ENCODE data around the gene HES1.

DNA sequence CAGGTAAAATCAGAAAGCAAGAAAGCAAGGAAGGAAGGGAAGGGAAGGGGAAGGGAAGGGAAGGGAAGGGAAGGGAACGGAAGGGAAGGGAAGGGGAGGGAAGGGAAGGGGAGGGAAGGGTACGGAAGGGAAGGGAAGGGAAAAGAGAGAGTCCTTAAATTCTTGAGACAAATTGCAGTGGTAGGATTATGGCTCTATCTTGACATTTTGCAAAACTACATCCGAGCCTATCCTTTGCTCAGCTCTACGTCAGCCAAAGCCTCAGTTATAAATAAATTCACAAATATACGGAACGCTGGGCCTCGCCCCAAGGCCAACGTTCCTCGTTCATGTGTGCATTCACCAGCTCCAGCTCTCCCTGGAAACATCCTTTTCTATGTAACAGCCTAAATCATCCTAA, 25.5 kb upstream of the HES1 start:
- TF ChIP-seq, protein P1, sequence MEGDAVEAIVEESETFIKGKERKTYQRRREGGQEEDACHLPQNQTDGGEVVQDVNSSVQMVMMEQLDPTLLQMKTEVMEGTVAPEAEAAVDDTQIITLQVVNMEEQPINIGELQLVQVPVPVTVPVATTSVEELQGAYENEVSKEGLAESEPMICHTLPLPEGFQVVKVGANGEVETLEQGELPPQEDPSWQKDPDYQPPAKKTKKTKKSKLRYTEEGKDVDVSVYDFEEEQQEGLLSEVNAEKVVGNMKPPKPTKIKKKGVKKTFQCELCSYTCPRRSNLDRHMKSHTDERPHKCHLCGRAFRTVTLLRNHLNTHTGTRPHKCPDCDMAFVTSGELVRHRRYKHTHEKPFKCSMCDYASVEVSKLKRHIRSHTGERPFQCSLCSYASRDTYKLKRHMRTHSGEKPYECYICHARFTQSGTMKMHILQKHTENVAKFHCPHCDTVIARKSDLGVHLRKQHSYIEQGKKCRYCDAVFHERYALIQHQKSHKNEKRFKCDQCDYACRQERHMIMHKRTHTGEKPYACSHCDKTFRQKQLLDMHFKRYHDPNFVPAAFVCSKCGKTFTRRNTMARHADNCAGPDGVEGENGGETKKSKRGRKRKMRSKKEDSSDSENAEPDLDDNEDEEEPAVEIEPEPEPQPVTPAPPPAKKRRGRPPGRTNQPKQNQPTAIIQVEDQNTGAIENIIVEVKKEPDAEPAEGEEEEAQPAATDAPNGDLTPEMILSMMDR (conservative IDR thresholded peaks at IDR 0.05; ENCODE audit: low read depth in 2 of 2) = no peak
- TF ChIP-seq EZH2 (IDR thresholded peaks at IDR 0.05; ENCODE audit: low read depth, unreplicated experiment) = no peak
- no peak for TF ChIP-seq POLR2AphosphoS5 (IDR thresholded peaks at IDR 0.05; ENCODE audit: low read depth)
- TF ChIP-seq, protein P2, sequence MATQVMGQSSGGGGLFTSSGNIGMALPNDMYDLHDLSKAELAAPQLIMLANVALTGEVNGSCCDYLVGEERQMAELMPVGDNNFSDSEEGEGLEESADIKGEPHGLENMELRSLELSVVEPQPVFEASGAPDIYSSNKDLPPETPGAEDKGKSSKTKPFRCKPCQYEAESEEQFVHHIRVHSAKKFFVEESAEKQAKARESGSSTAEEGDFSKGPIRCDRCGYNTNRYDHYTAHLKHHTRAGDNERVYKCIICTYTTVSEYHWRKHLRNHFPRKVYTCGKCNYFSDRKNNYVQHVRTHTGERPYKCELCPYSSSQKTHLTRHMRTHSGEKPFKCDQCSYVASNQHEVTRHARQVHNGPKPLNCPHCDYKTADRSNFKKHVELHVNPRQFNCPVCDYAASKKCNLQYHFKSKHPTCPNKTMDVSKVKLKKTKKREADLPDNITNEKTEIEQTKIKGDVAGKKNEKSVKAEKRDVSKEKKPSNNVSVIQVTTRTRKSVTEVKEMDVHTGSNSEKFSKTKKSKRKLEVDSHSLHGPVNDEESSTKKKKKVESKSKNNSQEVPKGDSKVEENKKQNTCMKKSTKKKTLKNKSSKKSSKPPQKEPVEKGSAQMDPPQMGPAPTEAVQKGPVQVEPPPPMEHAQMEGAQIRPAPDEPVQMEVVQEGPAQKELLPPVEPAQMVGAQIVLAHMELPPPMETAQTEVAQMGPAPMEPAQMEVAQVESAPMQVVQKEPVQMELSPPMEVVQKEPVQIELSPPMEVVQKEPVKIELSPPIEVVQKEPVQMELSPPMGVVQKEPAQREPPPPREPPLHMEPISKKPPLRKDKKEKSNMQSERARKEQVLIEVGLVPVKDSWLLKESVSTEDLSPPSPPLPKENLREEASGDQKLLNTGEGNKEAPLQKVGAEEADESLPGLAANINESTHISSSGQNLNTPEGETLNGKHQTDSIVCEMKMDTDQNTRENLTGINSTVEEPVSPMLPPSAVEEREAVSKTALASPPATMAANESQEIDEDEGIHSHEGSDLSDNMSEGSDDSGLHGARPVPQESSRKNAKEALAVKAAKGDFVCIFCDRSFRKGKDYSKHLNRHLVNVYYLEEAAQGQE (IDR thresholded peaks at IDR 0.05; ENCODE audit: unreplicated experiment) = no peak
- no peak for TF ChIP-seq JUNB (IDR thresholded peaks at IDR 0.05; ENCODE audit: unreplicated experiment)
- TF ChIP-seq CREB1 (CRISPR knock-in tag; IDR thresholded peaks at IDR 0.05; ENCODE audit: low read depth) = no peak
- no peak for TF ChIP-seq EZH2phosphoT487 (IDR thresholded peaks at IDR 0.05; ENCODE audit: unreplicated experiment)
- no peak for TF ChIP-seq ZNF114 (CRISPR knock-in tag; IDR thresholded peaks at IDR 0.05)
- TF ChIP-seq, protein P3, sequence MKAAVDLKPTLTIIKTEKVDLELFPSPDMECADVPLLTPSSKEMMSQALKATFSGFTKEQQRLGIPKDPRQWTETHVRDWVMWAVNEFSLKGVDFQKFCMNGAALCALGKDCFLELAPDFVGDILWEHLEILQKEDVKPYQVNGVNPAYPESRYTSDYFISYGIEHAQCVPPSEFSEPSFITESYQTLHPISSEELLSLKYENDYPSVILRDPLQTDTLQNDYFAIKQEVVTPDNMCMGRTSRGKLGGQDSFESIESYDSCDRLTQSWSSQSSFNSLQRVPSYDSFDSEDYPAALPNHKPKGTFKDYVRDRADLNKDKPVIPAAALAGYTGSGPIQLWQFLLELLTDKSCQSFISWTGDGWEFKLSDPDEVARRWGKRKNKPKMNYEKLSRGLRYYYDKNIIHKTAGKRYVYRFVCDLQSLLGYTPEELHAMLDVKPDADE (IDR thresholded peaks at IDR 0.05) = no peak
- no peak for TF ChIP-seq NANOG (IDR thresholded peaks at IDR 0.05; ENCODE audit: borderline replicate concordance)
- TF ChIP-seq ZNF331 (CRISPR knock-in tag; IDR thresholded peaks at IDR 0.05; ENCODE audit: low read depth) = no peak
- TF ChIP-seq STAT1 (IDR thresholded peaks at IDR 0.05; ENCODE audit: unreplicated experiment) = no peak
